ENCODE data around the gene CCDC57. TPM values are rescaled to one million over a fixed set of nuclear protein-coding genes. Genes with fewer than 3 reads are reported as not detected.
A peak's percentile ranks its signal among the peaks of the same experiment; 100 is the strongest.

Gene CCDC57
- total and polyA plus RNA-seq, 11 donors, result 4.3 to 17.6 (median 9.5) TPM

DNA sequence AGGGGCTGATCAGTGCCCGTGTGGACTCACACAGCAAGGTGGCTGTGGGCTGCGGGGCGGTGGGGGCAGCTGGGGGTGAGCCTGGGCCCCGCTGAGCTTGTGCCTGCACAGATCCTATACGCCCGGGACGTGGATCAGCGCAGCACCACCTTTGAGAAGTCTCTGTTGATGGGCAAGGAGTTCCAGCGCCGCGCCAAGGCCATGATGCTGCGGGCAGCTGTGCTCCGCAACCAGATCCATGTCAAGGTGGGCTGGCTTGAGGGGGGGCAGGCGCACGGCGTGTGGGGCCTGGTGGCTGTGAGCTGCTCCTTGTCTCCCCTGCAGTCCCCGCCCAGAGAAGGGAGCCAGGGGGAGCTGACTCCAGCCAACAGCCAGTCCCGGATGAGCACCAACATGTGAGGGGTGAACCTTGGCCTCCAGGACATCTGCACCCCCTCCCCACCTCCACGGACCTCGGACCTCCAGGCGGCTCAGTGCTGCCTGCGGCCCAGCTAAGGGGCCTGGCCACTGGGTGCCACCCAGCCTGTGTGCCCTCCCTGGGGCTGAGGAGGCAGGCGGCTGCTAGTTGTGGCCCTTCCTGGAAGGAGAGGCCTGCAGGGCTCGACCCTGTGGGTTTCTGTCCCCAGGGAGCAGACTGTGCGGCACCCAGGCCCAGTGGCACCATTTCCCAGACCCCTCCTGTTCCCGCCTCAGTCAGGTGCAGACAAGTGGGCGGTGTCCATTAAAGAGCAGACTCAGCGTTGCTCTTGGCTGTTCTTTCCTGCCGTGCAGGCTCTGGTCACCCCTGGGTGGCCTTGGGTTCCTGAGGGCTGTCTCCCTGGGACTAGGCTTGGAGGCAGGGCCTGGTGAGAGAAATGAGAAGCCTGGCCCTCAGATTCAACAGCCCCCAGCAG, 155.7 kb downstream of the CCDC57 start:
- Histone ChIP-seq H3K27ac (no peak overlapping the region), H3K4me1 (peaks cover 0 to 19% (median 15%) of the 10 kb centered on the region in 12 donors), H3K4me3 (no peak overlapping the region), H3K27me3 (no peaks in the 10 kb centered on the region), H3K9me3 (no peaks in the 10 kb centered on the region), H3K36me3 (peaks cover 0 to 83% (median 72%) of the 10 kb centered on the region in 9 donors)
- intact Hi-C loops (cut with DNase I), result loop anchor here in 1 of 10 donors (5.0 kb wide), 1 partner anchor 40 kb away; the partner anchor contains the start of gene FASN
- TF ChIP-seq, protein P1, sequence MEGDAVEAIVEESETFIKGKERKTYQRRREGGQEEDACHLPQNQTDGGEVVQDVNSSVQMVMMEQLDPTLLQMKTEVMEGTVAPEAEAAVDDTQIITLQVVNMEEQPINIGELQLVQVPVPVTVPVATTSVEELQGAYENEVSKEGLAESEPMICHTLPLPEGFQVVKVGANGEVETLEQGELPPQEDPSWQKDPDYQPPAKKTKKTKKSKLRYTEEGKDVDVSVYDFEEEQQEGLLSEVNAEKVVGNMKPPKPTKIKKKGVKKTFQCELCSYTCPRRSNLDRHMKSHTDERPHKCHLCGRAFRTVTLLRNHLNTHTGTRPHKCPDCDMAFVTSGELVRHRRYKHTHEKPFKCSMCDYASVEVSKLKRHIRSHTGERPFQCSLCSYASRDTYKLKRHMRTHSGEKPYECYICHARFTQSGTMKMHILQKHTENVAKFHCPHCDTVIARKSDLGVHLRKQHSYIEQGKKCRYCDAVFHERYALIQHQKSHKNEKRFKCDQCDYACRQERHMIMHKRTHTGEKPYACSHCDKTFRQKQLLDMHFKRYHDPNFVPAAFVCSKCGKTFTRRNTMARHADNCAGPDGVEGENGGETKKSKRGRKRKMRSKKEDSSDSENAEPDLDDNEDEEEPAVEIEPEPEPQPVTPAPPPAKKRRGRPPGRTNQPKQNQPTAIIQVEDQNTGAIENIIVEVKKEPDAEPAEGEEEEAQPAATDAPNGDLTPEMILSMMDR (IDR thresholded peaks at IDR 0.05), result no peak
- TF ChIP-seq POLR2A (IDR thresholded peaks at IDR 0.05), result no peak
- ATAC-seq (no peak), DNase-seq (peak in 2 of 5 donors; percentile 24 to 61)
- 81 to 85% (median 83%) methylated on average over 24 to 29 of the region's 29 CpGs for WGBS, 4 donors

DNA sequence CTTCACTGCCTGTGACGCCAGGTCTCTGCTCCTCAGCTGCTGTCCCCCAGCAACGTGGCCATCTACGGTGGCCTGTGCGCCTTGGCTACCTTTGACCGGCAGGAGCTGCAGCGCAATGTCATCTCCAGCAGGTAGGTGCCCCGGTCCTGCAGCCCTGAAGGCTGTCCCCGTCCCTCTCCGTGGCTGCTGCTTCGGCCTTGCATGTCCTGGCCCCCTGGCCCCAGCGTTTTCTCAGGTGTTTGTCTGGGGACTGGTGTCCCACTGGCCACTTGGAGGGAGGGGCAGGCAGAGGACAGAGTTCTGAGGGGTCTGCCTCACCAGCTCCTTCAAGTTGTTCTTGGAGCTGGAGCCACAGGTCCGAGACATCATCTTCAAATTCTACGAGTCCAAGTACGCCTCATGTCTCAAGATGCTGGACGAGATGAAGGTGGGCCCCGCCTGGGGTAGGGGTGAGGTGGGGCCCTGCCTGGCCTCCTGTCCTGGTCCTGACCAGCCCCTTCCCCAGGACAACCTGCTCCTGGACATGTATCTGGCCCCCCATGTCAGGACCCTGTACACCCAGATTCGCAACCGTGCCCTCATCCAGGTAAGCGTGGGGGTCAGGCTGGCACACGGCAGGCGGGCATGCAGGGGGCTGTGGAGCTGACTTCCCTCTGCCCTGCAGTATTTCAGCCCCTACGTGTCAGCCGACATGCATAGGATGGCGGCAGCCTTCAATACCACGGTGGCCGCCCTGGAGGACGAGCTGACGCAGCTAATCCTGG, 156.5 kb downstream of the CCDC57 start:
- Histone ChIP-seq H3K27me3 (no peaks in the 10 kb centered on the region), H3K9me3 (no peaks in the 10 kb centered on the region), H3K4me3 (no peak overlapping the region), H3K4me1 (peaks cover 0 to 20% (median 15%) of the 10 kb centered on the region in 12 donors), H3K27ac (no peak overlapping the region), H3K36me3 (peaks cover 0 to 78% (median 68%) of the 10 kb centered on the region in 9 donors)
- intact Hi-C loops (cut with DNase I), result loop anchor here in 1 of 10 donors (5.0 kb wide), 1 partner anchor 41 kb away; the partner anchor contains the start of gene FASN
- peak in 2 of 5 donors; percentile 19 to 23 for DNase-seq
- 88 to 91% (median 90%) methylated on average over 18 to 28 of the region's 28 CpGs for WGBS, 4 donors
- no peak for ATAC-seq
- TF ChIP-seq POLR2A (IDR thresholded peaks at IDR 0.05), result no peak
- TF ChIP-seq, protein P1 (IDR thresholded peaks at IDR 0.05), result no peak

DNA sequence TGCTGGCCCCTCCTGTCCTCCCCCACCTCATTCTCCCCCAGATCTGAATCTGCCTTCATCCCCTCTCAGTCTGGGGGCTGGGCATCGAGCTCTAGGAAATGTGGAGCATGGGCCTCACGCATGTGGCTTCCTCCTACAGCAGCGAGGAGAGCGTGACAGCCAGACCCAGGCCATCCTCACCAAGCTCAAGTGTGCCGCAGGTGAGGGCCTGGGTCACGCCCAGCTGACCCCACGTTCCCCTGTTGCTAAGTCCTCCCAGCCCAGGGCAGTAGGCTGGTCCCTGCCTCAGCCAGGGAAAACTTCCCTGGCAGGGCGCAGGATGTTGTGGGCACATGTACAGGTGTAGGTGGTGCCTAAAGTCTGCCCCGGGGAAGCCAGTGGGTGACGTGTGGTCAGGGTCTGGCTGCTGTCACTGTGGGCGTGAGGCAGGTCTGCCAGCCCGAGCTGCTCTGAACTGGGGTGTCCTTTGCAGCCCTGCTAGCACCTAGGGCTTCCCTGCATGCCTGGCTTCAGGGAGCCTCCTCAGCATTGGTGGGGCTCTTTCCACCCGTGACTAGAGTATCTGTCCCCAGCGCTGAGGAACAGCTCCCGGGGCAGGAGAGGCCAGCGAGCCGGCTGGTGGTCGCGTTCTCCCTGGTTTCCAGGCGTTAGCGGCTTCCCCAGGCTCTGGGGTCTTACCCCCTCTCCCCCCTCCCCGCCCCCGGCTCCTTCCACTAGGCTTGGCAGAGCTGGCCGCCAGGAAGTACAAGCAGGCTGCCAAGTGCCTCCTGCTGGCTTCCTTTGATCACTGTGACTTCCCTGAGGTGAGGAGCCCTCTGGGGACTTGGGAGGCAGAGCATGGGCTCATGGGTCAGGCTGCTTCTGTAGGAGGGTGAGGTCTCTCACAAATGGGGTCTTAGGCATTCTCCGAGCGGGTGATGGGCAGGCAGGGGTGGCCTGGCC, 157.3 kb downstream of the CCDC57 start:
- DNase-seq (peak in 2 of 5 donors; percentile 19 to 44), ATAC-seq (no peak)
- 72 to 85% (median 81%) methylated on average over 15 to 26 of the region's 26 CpGs for WGBS, 4 donors
- Histone ChIP-seq H3K9me3 (no peaks in the 10 kb centered on the region), H3K36me3 (peaks cover 0 to 71% (median 60%) of the 10 kb centered on the region in 9 donors), H3K4me3 (no peak overlapping the region), H3K27me3 (no peaks in the 10 kb centered on the region), H3K4me1 (peaks cover 3 to 28% (median 21%) of the 10 kb centered on the region in 12 donors), H3K27ac (no peak overlapping the region)
- TF ChIP-seq, protein P1 (IDR thresholded peaks at IDR 0.05), result no peak
- TF ChIP-seq POLR2A (IDR thresholded peaks at IDR 0.05), result no peak
- intact Hi-C loops (cut with DNase I), result loop anchor here in 1 of 10 donors (5.0 kb wide), 1 partner anchor 42 kb away; the partner anchor contains the start of gene FASN

All from heart left ventricle (tissue), 16 donors.